Lower leg skin (tissue), 3 donors: Measurements from ENCODE around the gene SP7.

ENCODE experiments used
- CTCF ChIP-seq, 3 donors: fragments of 450-650 bp; IDR thresholded peaks; one replicate each; pipeline ENCODE4 v1.5.1; 2016; ENCODE audit warnings: antibody characterized with exemption in 3 of 3, mild to moderate bottlenecking in 3 of 3, moderate library complexity in 2 of 3
- POLR2A ChIP-seq, 2 donors: fragments of 450-650 bp; IDR thresholded peaks; one replicate each; pipeline ENCODE4 v1.6.1; 2016 to 2017; ENCODE audit warnings: antibody characterized with exemption in 2 of 2, mild to moderate bottlenecking in 1 of 2, moderate library complexity in 1 of 2

DNA sequence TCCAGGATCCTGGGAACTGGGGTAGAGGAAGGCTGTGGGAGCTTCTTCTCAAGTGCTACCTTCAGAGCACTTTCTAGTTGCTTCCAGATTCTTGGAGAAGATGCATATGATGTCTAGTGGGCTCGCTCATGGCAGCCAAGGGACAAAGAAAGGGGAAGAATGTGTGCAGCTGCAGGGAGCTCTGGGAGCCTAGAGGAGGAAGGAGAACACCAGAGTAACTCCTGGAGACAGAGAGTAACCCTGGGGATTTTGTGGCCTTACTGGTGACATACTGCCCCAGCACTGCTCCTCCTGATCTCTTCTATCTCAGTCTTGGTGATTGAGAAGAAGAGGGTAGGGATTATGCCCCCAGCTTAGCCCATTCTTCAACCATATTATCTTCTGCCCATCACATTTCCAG is 10.3 kb upstream of the SP7 start:
- no peak for TF ChIP-seq CTCF (IDR thresholded peaks at IDR 0.05)
- TF ChIP-seq POLR2A (IDR thresholded peaks at IDR 0.05), result no peak
